Lung microvascular endothelial cell (primary cell): ENCODE data around the gene ACOT6. TPM values are rescaled to one million over a fixed set of nuclear protein-coding genes. Genes with fewer than 3 reads are reported as not detected.
"Not testable (repeated sequence)": the region's sequence is repeated elsewhere in the genome, so short reads cannot be mapped to it uniquely, and the experiment has no call there.

ENCODE experiments used
- DNase-seq, 2 donors: peaks; one replicate each; pipeline versions ENCODE4 v3.0.0 to v3.0.0-alpha.2; 2010; ENCODE audit warnings: low read depth in 2 of 2
- total RNA-seq: library from RNA; depleted of rRNA; stranded (reverse); fragments of >200 nt; gene quantifications from 2 replicates; pipeline ENCODE4 v1.2.1, GENCODE V29; 2014

ACOT6 gene, protein sequence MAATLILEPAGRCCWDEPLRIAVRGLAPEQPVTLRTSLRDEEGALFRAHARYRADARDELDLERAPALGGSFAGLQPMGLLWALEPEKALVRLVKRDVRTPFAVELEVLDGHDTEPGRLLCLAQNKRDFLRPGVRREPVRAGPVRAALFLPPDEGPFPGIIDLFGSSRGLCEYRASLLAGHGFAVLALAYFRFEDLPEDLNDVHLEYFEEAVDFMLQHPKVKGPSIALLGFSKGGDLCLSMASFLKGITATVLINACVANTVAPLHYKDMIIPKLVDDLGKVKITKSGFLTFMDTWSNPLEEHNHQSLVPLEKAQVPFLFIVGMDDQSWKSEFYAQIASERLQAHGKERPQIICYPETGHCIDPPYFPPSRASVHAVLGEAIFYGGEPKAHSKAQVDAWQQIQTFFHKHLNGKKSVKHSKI
- total RNA-seq, result under 0.01 TPM in 1 of 2 replicates, not detected in the other

GRCh38 chr14:73612339-73613045 is at the start of gene ACOT6:
TSS of gene ACOT6 (plus strand) at chr14:73612517. CDS start at chr14:73612572, 55 bp downstream.
- DNase-seq, result peak; percentile 67 to 80

- not testable (repeated sequence) for DNase-seq
Measured at GRCh38 chr14:73562696-73563095, 49.6 kb upstream of the ACOT6 start.

DNA sequence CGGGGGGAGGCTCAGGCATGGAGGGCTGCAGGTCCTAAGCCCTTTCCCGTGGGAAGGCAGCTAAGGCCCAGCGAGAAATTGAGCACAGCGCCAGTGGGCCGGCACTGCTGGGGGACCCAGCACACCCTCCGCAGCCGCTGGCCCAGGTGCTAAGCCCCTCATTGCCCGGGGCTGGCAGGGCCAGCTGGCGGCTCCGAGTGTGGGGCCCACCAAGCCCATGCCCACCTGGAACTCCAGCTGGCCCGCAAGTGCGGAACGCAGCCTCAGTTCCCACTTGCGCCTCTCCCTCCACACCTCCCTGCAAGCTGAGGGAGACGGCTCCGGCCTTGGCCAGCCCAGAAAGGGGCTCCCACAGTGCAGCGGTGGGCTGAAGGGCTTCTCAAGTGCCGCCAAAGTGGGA is 45.9 kb upstream of the ACOT6 start:
- DNase-seq, result not testable (repeated sequence)

- DNase-seq, result not testable (repeated sequence)
Measured at GRCh38 chr14:73566935-73567334, 45.4 kb upstream of the ACOT6 start.

- DNase-seq, result no peak
Measured at GRCh38 chr14:73567358-73567757, 45.0 kb upstream of the ACOT6 start.

DNA sequence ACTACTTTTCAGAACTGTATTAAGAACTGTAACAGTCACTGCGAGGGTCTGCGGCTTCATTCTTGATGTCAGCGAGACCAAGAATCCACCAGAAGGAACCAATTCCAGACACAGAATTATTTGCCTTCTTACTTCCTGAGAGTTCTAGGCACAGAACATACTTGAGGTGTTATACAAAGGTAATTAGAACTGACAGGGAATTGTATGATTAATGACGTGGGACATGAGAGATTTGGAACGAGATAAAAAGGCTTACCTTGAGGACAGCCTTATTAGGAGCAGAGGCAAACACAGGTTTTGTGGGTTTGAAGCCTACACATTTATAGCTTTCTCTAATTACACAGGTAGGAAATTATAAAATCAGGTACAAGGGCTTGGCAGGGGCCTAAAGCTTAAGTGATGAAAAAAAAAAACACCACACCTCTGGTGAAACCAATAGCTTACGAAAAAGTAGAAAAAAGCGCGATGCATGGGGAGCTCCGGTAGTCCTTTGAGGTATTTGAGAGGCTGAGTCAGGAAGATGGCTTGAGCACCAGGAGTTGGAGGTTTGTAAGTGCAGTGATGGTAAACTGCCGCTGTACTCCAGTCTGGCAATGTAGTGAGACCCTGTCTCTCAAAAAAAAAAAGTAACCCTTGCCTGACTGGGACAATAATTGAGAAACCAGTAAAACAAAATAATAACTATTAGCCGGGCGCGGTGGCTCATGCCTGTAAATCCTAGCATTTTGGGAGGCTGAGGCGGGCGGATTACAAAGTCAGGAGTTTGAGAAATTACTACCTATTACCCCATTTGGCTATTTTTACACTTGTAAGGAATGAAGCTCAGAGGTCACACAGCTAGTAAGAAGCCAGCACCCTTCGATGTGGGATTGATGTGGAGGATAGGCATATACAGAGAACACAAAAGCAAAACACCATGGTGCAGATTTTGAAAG is 44.1 kb upstream of the ACOT6 start:
- DNase-seq, result no peak

DNA sequence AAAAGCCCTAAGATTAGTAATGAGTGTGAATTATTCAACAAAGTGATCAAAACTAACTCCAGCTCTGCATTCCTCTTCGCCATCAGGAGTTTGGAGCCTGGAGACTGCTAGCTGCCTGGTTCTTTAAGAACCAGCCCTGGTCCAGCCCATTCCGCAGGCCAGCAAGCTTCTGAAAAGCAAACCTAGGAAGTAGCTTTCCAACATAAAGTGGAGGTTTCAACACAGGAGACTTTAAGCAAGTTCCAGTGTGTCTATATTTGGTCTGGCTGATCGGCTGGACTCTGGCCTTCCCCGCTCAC is 43.5 kb upstream of the ACOT6 start:
- not testable (repeated sequence) for DNase-seq

- peak; percentile 89 to 90 for DNase-seq
Measured at GRCh38 chr14:73569185-73569958, 42.9 kb upstream of the ACOT6 start, which contains the start of gene ACOT2. TSS of gene ACOT2 (plus strand) at chr14:73569213. CDS start at chr14:73569241, 28 bp downstream.

- DNase-seq, result peak; percentile 39 to 67
Measured at GRCh38 chr14:73570913-73571312, 41.4 kb upstream of the ACOT6 start.

DNA sequence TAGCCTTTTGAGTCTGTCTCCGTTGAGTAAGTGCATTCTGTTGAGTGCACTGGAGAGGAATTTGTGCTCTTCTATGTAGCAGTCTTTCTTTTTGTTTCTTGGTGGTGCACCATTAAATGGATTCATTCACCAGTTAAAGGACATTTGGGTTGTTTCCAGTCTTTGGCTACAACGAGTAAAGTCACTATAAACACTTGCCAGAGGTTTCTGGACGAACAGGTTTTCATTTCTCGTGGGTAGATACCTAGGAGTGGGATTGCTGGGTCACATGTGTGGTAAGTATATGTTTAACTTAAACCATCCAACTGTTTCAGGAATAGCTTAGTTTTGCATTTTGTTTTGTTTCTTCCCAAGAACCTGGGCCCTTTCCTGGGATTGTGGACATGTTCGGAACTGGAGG is 39.3 kb upstream of the ACOT6 start:
- DNase-seq, result not testable (repeated sequence)

- not testable (repeated sequence) for DNase-seq
Measured at GRCh38 chr14:73573740-73574139, 38.6 kb upstream of the ACOT6 start.

GRCh38 chr14:73574251-73574650 is 38.1 kb upstream of the ACOT6 start:
- DNase-seq, result not testable (repeated sequence)

DNA sequence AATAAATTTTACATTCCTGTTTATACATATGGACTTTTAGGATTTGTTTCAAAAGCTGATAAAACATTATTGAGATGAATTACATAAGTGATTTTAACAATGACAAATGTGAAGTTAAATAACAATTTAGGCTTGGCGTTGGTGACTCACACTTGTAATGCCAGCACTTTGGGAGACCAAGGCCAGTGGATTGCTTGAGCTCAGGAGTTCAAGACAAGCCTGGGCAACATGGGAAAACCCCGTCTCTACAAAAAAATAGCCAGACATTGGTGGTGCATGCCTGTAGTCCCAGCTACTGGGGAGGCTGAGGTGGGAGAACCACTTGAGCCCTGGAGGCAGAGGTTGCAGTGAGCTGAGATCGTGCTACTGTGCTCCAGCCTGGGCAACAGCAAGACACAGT is 35.9 kb upstream of the ACOT6 start:
- DNase-seq, result no peak

GRCh38 chr14:73577214-73577613 is 35.1 kb upstream of the ACOT6 start:
- not testable (repeated sequence) for DNase-seq

- DNase-seq, result not testable (repeated sequence)
Measured at GRCh38 chr14:73582102-73582979, 30.0 kb upstream of the ACOT6 start.

GRCh38 chr14:73588695-73589094 is 23.6 kb upstream of the ACOT6 start:
- DNase-seq, result no peak

- DNase-seq, result no peak
Measured at GRCh38 chr14:73589116-73589515, 23.2 kb upstream of the ACOT6 start.

DNA sequence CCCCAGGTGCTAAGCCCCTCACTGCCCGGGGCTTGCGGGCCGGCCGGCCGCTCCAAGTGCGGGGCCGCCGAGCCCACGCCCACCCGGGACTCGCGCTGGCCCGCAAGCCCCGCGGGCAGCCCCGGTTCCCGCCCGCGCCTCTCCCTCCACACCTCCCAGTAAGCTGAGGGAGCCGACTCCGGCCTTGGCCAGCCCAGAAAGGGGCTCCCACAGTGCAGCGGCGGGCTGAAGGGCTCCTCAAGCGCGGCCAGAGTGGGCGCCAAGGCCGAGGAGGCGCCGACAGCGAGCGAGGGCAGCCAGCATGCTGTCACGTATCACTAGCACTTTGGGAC is 21.7 kb upstream of the ACOT6 start:
- DNase-seq, result not testable (repeated sequence)

- DNase-seq, result peak; percentile 16 to 39
Measured at GRCh38 chr14:73591690-73592449, 20.4 kb upstream of the ACOT6 start, which contains the start of gene ACOT4. TSS of gene ACOT4 (plus strand) at chr14:73591873. CDS start at chr14:73591960, 87 bp downstream.
